Activated T-helper 9 cell treated with anti-CD3 and anti-CD28 coated beads, Interleukin-2, amount 50 U/mL, for 16 hours (primary cell): ENCODE measurements around the gene ITFG1.
"Not testable (repeated sequence)": the region's sequence is repeated elsewhere in the genome, so short reads cannot be mapped to it uniquely, and the experiment has no call there.

ENCODE experiments used
- DNase-seq: peaks from one replicate; pipeline ENCODE4 v3.0.0-alpha.2; 2020; ENCODE audit warnings: low read depth

The ITFG1 gene

DNA sequence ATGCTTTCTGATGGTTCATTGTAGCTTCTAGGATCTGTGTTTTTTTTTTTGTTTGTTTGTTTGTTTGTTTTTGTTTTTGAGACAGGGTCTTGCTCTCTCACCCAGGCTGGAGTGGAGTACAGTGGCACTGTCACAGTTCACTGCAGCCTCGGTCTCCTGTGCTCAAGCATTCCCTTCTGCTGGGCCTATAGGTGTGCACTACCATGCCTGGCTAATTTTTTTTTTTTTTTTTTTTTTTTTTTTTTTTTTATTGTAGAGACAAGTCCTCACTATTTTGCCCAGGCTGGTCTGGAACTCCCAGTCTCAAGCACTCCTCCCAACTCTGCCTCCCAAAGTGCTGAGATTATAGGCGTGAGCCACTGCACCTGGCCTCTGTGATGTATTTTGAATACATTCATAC lies 12.1 kb upstream of the ITFG1 start:
- not testable (repeated sequence) for DNase-seq

DNA sequence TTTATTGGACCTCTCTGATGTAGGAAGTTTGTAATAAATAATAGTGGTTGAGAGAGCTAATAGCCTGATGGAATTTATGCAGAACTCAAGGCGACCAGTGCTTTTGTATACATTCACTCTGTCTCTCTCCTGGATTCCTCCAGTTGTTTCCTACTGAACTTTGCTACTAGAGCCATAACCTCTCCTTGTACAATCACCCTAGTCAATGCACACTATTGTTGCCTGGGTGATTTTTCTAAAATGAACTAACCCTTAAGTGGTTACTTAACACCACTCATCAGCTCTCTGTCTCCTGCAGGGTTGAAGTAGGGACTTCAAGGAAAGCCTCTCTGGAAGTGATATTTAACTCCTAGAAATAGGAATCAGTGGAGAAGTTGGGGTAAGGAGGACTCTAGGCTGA lies 9.9 kb upstream of the ITFG1 start:
- DNase-seq = no peak

DNA sequence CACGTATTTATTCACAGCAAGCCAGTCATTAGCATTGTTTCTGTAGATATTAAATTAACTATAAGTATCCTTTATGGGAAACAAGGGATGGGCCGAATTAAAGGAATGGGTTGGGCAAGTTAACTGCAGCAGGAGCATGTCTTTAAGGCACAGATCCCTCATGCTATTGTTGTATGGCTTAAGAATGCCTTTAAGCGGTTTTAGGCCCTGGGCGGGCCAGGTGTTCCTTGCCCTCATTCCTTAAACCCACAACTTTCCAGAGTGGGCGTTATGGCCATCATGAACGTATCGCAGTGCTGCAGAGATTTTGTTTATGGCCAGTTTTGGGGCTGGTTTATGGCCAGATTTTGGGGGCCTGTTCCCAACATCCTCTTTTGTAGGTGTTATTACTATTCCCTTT lies 9.3 kb upstream of the ITFG1 start:
- DNase-seq = no peak

DNA sequence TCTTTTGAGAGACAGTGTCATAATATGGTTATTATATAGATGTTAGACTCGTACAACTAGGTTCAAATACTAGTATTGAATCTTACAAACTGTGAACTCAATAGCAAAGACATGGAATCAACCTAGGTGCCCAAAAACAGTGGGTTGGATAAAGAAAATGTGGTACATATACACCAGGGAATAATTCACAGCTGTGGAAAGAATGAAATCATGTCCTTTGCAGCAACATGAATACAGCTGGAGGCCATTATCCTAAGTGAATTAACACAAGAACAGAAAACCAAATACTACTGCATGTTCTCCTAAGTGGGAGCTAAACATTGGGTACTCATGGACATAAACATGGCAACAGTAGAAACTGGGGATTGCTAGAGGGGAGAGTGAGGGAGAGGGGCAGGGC lies 8.4 kb upstream of the ITFG1 start:
- DNase-seq = no peak

DNA sequence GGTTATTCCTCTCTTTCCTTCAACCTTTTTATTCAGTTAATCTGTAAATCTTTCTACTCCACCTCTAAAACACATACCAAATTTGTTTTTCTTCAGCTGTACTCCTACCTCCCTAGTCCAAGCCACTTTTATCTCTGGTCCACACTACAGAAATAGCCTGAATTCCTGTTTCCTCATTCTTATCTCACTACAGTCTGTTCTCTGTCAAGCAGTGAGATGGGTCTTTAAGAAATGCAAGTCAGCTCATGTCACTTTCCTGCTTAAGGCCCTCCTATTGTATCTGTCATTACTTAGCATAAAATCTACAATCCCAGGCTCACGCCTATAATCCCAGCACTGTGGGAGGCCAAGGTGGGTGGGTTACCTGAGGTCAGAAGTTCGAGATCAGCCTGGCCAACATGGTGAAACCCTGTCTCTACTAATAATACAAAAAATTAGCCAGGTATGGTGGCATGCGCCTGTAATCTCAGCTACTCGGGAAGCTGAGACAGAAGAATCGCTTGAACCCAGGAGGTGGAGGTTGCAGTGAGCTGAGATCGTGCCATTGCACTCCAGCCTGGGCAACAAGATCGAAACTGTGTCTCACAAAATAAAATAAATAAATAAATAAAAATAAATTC lies 7.3 kb upstream of the ITFG1 start:
- not testable (repeated sequence) for DNase-seq

DNA sequence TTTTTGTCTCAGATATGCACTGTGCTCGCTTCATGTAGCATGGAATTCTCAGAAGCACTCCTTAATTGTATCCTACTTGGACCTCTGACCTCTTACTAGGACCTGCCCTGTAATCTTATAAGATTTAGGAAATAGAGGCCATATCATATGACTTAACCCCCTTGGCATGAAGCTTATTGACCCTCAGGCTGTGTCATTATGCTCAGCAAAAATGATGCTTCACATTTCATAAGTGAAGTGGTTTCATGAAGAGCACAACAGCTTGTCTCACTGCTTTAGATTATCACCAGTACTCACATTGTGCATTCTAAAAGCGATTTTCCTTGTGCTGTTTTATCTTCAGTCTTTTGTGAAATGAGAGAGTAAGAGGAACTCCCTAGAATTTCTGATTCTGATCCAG lies 6.6 kb upstream of the ITFG1 start:
- DNase-seq = no peak

DNA sequence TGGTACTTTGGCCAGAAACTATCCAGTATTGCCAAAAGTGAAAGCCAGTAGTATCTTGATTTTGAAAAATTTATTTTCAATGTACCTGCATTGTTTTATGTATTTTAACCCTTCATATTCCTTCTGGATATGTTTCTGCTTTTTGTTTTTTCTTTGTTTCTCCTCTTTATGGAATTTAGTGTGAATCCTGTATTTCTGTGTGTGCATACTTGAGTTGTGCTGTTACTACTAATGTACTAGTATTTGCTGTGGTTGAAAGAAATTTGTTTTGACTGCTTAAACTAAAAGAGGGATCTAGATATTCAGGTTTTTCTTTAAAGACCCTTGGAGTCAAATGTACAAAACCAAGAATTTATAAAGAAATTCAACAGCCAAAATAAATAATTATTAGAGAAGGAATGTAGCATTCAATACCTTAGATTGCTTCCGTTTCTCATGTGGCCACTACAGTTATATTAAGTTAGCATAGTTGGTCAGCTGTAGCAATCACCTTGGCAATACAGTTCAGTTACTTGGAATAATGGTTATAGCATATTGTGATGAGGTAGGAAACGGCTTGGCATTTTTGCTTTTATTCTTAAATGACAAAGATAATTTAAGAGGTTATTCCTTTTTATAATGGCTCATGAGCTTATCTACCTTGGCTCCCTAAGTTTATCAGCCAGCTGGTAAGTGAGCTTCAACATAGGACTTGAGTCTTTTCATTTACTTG lies 5.2 kb upstream of the ITFG1 start:
- no peak for DNase-seq

DNA sequence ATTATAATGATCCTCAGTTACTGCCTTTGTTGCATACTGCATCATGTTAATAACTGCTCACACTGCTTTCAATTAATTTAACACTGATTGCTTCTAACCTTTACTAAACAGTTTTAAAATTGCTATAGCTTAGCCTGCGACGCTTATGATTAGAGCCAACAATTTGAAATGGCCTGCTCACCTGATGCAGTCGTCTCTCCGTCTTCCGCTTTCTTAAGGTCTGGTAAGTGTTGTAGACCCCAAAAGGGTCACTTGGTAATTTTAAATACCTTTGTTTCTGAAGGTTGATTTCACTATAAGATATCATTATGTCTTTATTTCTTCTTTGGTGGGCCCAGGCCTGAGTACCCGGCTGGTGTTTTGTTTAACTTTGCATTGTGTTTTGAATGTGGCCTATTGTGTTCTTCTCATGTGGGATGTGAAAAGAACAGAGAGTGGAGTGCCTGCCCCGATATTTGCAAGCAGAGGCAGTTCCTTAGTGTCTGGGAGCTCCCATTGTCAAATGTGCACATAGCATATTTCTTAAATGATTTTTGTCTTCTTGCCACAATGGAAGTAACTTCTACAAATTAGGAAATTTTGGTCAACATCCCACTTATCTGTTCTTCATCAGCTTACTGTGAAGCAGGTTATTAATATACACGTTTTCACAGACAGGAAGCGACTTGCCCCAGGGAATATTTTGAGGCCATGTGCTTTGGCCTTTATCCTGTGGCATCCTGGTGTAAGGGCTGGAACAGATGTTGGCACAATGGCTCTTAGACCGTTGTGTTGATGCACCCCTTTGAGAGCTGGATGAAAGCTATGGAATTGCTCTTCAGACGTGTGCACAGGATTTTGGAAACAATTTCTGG lies 3.1 kb upstream of the ITFG1 start:
- no peak for DNase-seq

DNA sequence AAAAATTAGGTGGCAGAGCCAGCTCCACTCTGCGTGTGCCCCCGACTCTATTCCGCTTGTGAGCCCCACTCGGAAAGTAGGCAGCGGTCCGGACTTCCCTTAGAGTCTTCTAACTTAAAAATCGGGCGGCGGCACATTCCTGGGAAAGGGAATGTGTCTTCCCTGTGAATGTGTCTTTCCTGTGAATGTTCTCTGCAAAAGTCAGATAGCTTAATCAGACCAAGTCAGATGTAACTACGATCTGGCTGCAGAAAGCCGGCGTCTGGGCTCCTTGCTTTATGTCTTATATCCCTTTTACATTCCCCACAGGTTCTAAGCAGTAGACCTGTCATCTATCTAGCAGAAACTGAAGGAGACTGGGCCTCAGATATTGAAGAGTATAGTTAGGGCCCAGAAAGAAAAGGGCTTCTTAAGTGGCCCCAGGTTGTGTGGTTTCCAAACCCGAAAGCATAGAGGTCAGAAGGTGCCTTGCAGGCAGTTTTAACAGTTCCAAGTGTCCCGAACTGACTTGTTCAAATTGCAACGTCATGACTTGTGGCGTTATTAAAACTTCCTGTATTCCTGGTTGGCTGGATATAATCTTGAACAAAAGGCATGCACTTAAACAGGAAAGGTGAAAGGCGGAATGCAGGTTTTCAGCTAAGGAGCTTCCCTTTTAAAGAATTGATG lies 869 bp upstream of the ITFG1 start:
- DNase-seq = no peak

DNA sequence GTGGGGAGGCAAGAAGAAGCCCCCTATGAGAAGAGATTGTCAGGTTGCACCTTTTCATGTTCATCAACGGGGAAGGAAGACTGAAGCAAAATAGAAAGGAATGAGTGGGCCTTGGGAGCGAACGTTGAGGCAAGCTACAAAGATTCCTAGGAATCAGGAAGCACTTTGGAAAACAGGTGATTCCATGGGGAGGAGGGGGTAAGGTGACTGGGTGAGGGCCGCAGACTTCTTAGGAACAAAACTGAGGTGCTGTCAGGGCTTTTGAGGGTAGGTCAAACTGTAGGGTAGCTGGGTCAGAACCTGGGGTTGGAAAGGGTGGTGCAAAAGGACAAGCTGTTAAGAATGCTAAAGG lies 528 bp downstream of the ITFG1 start:
- no peak for DNase-seq

DNA sequence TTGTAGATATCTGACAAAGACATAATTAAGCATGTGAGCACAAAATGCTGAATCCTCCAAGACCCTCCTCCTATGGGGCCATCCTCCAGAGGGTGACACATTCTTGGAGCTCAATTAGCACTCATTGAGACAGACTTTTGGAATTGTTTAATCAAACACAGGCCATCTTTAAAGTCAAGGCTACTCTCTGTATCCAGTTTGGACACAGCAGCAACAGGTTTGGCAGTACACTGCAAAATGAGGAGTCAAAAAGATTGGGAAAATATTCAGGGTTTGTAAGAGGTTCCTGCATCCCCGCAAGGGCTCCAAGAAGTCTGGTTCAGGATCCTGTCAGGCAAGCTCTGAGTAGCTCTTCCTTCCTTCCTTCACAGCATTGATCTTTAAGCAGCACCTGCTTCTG lies 1.3 kb downstream of the ITFG1 start:
- no peak for DNase-seq

DNA sequence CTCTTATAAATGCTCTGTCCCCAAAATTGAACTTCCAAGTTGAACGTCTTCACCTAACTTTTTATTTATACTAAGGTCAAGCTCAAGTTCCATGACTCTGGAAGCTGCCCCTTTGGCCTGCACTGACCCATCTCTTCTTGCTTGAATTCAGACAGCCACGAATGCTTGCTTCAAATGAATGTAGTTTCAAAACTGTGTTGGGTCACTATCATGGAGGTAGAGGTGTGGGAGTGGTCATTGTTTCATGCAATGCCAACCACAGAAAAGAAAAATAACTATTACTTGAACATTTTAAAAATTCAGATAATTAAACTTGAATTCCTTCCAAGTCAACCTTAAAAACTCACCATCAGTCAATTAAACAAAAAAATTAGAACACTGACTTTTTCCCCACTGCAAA lies 2.5 kb downstream of the ITFG1 start:
- DNase-seq = no peak

DNA sequence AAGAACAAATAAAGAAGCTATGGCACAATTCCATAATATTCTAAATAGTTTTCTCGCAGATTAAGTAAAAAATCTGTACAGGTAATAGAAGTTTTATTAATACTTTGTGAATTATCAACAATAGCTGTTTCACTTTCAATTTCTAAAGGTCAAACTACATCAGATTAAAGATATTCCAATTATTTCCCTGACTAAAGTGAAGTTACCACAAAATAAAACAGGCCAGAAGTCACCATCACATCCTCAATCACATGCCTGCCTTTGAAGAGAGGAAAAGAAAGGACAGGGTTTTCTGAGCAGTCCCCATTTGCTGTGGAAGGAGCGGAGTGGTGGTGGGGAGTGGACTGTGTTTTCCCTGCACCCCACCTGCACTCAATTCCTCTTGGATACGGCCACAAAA lies 11.1 kb downstream of the ITFG1 start:
- no peak for DNase-seq

DNA sequence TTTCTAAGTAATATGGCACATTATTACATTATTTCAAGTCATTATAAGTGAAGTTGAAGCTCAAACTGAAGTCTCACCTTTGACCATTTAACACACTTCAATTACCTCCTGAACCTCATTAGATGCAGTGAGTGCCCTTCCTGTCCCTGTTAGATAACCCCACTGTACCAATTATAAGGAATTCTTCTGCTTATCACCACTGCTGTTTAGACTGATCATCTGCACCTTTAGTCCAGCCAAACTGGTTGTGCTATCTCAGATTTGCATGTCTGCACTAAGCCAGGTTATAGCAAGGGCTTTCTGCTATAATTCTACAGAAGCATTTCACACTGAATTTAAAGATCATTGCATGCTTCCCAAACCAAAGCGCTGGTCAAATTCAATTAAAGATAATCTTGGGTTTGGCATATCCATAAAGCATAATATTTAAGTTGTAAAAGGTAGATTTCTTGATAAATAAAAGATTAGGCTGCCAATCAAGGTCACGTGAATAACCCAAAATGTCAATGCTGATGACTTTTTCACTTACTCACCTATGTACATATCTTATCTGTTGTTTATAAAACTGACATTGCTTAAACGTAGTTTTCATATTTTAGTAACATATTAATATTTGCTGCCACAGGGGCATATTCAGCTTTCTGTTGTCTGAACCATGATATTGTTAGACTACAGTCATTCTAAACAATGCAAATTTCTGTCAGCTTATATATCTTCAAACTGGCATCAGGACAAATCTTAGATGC lies 11.9 kb downstream of the ITFG1 start:
- no peak for DNase-seq

DNA sequence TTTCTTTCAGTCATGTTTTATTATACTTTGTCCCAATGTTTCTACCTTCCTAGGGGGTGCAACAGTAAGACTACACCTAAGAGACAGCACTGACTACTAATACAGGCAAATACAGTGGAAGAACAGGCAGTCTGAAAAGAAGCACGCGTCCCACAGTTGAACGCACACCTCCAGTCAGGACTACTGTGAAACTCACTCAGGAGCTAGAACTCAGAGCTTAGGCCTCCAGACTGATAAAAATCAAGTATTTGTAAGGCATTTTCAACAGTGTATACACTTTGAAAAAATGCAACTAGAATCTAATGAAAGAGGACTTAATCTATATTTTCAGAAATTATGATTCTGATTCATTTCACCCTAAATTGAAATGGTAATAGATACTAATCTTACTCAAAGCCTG lies 14.4 kb downstream of the ITFG1 start:
- DNase-seq = no peak

DNA sequence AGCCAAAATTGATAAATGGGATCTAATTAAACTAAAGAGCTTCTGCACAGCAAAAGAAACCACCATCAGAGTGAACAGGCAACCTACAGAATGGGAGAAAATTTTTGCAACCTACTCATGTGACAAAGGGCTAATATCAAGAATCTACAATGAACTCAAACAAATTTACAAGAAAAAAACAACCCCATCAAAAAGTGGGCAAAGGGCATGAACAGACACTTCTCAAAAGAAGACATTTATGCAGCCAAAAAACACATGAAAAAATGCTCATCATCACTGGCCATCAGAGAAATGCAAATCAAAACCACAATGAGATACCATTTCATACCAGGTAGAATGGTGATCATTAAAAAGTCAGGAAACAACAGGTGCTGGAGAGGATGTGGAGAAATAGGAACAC lies 18.0 kb downstream of the ITFG1 start:
- not testable (repeated sequence) for DNase-seq

DNA sequence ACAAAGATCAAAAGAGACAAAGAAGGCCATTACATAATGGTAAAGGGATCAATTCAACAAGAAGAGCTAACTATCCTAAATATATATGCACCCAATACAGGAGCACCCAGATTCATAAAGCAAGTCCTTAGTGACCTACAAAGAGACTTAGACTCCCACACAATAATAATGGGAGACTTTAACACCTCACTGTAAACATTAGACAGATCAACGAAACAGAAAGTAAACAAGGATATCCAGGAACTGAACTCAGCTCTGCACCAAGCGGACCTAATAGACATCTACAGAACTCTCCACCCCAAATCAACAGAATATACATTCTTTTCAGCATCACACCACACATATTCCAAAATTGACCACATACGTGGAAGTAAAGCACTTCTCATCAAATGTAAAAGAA lies 20.8 kb downstream of the ITFG1 start:
- DNase-seq = not testable (repeated sequence)

DNA sequence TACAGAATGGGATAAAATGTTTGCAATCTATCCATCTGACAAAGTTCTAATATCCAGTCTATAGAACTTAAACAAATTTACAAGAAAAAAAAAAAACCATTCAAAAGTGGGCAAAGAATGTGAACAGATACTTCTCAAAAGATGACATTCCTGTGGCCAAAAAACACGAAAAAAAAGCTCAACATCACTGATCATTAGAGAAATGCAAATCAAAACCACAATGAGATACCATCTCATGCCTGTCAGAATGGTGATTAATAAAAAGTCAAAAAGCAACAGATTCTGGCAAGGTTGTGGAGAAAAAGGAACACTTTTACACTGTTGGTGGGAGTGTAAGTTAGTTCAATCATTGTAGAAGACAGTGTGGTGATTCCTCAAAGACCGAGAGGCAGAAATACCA lies 26.6 kb downstream of the ITFG1 start:
- not testable (repeated sequence) for DNase-seq

DNA sequence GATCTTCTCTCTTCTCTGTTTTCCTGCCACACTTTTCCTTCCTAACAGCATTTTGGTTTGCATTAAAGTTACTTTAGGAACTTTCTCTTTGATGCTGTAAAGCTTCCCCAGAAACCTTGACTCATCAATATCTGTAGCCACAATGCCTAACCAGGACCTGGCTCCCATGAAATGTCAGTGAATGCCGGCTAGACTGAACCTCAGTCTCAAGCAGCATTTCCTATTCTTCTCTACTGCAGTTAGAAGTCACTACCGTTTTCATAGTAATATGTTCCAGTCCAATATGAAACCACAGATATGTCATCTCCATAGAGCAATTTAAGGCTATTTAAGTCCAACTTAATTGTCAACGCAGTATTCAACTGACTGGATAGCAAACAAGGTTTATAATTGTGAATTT lies 28.9 kb downstream of the ITFG1 start:
- no peak for DNase-seq

DNA sequence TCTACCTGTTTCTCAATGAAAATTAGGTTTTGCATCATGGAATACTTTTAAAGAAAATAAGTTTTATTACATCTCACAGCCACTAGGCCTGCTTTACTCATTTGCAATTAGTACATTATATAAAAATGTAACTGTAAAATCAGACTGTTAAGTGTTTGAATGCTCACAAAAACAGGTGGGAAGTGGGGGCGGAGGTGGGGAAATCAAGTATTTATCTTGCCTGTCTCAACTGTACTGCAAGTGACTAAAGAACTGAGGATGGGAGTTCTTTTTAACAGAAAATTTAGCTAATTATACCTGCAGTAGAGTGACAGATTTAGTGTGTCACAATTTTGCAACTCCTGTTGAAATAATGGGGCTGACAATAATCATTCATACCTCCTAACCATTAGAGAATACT lies 34.1 kb downstream of the ITFG1 start:
- no peak for DNase-seq

DNA sequence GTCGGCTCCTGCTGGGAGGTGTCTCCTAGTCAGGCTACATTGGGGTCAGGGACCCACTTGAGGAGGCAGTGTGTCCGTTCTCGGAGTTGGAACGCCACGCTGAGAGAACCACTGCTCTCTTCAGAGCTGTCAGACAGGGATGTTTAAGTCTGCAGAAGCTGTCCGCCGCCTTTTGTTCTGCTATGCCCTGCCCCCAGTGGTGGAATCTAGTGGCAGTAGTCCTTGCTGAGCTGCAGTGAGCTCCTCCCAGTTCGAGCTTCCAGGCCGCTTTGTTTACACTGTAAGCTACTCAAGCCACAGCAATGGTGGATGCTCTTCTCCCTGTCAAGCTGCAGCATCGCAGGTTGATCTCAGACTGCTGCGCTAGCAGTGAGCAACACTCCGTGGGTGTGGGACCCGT lies 36.0 kb downstream of the ITFG1 start:
- DNase-seq = no peak

DNA sequence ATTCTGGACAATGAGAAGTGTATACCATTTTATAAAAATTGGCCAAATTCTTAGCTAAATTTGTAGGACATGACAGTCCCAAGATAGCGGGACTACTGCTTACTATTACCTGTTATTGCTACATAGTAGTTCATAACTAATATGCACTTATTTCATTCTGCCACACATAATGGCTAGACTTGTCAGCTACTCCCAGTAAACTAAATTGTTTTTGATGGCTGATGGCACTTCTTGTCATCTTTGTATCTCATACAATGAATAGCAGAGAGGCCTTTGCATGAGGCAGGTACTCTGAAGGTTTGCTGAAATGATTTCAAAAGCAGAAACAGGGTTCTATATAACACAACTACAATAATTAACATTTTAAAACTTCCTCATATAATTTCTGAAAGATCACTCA lies 44.0 kb downstream of the ITFG1 start:
- no peak for DNase-seq
